Measurements from ENCODE around the gene TRIOBP.
"Not testable (repeated sequence)": the region's sequence is repeated elsewhere in the genome, so short reads cannot be mapped to it uniquely, and the experiment has no call there.

TRIOBP gene

GRCh38 chr22:37781434-37782059 lies 84.7 kb downstream of the TRIOBP start:
- no peak for DNase-seq

- DNase-seq, result no peak
Measured at GRCh38 chr22:37782340-37783168, 85.7 kb downstream of the TRIOBP start.

DNA sequence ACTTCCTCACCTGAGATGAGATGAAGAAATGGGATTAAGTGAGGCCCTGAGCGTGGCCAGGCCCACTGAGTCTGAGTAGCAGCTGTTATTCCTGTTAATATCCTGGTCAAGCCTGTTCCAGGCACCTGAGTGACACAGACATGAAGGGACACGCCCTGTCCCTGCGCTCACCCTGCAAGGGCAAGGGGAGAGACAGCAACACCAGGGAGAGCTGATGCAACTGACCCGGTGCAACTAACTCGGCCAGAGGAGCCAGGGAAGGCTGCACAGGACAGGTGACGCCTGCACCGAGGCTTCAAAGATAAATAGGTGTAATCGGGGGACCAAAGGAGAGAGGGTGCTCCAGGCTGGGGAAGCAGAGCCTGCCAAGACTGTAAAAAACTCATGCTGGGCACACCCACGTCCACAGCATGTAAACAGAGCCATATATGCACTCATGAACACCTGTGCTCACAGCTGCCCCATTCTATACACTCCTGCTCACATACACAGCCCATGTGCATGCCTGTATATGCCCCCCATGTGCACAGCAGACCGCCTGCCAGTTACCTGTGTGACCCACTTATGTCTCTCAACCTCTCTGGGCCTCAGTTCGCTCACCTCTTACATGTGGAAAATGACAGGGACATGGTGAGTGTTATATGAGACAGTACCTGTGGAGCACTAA lies 88.1 kb downstream of the TRIOBP start:
- DNase-seq, result no peak

DNA sequence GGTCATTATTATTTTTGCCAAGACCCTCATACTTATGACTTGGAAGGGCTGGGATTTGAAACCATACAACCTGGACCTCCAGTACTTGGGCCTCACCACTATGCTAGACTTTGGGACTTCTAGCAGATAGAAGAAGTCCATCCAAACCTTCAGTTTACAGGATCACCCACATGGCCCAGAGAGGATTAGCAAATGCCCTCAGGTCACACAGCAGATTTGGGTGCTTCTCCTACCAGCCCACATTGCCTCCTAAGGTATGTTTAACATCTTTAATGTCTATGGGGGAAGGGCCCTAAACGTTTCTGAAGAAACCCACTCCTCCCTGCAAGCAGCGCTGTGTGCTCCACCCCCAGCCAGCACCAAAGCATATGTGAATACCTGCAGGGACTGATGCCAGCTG lies 93.4 kb downstream of the TRIOBP start:
- no peak for DNase-seq

DNA sequence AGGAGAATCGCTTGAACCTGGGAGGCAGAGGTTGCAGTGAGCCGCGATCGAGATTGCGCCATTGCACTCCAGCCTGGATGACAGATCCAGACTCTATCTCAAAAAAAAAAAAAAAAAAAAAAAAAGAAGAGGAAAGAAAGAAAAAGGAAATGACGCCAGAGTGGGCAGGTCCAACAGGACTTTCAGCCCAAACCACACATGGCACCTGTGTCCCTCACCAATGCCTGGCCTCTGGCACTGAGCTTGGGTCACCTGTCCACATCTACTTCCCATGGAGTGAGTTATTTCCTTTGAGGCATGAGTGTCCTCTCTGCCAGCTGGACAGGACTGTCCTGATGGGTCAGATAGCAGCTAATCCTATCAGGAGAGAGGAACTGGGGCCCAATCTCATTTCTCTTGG lies 95.6 kb downstream of the TRIOBP start:
- no peak for DNase-seq

DNA sequence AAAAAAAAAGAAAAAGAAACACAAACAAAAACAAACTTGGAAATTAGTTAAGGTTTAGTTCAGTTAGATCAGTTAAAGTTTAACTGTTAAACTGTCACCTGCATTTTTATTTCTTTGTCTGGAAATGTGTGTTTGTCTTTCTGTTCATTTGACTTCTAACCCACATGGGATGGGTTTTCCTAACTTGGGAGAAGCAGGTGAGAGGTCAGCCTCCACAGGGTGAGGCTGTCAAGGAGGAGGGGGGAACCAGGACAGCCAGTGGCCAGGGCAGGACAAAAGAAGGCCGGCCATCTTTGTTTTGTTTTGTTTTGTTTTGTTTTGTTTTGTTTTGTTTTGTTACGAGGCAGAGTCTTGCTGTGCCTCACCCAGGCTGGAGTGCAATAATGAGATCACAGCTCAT lies 97.5 kb downstream of the TRIOBP start:
- DNase-seq, result no peak

DNA sequence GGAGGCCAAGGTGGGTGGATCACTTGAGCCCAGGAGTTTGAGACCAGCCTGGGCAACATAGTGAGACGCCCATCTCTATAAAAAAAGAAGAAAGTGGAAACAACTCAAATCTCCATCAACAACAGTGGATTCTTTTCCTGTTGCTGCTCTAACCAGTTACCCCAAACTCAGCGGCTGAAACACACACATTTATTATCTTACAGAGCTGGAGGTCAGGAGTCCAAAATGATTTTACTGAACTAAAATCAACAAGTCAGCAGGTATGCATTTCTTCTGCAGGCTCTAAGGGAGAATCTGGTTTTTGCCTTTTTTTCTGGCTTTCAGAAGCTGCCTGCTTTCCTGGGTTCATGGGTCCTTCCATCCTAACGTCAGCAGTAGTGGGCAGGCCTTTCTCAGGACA lies 99.2 kb downstream of the TRIOBP start:
- DNase-seq, result no peak

DNA sequence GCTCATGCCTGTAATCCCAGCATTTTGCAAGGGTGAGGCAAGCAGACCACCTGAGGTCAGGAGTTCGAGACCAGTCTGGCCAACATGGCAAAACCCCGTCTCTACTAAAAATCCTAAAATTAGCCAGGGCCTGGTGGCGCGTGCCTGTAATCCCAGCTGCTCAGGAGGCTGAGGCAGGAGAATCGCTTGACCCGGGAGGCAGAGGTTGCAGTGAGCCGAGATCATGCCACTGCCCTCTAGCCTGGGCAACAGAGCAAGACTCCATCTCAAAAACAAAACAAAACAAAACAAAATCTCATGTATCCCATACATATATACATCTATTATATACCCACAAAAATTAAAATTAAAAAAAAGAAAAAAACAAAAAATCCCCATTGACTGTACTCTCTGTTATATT lies 100.4 kb downstream of the TRIOBP start:
- not testable (repeated sequence) for DNase-seq

GRCh38 chr22:37797874-37798500 lies 101.1 kb downstream of the TRIOBP start:
- DNase-seq, result no peak

DNA sequence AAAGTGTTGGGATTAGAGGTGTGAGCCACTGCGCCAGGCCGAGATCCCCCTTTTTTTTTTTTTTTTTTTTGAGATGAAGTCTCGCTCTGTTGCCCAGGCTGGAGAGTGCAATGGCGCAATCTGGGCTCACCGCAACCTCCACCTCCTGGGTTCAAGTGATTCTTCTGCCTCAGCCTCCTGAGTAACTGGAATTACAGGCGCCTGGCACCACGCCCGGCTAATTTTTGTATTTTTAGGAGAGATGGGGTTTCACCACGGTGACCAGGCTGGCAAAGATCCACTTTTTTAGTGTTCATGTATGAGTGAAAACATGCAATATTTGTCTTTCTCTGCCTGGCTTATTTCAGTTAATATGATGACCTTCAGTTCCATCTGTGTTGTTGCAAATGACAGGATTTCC lies 103.1 kb downstream of the TRIOBP start:
- not testable (repeated sequence) for DNase-seq

DNA sequence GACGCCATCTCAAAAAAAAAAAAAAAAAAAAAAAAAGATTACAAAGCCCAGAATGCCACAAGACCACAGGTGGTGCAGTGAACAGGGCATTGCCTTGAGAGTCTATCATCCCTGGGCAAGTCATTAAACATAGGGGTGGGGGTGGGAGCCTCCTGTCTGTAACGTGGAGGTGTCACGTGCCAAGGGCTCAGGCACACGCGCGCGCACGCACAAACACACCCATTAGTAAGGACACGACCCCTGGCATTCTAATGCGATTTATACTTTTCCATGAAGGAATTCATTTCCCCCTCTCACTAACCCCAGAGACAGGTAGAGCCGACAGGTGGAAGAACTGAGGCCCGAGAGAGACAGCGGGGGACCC lies 105.1 kb downstream of the TRIOBP start:
- DNase-seq, result no peak

- peak; percentile 24 for DNase-seq
Measured at GRCh38 chr22:37802310-37803194, 105.7 kb downstream of the TRIOBP start.

DNA sequence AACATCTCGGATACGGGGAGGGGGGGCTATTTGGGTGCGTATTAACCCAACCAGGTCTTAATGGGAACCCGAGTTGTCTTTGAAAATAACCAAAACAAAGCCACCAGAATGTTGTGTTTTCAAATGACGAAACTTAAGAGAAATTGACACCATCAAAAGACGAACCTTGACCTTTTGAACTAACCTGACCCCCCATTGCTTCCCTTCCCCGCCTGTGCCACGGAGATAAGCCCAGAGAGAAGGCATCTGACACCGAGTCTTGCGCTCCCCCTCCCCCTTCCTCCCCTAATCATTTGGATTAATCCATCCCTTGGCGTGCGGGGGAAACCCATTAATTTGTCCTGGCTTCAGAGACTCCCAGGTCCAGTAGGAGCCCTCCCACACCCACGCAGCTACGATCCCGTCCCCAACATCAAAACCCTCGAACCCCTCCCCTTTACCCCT lies 106.4 kb downstream of the TRIOBP start:
- no peak for DNase-seq

DNA sequence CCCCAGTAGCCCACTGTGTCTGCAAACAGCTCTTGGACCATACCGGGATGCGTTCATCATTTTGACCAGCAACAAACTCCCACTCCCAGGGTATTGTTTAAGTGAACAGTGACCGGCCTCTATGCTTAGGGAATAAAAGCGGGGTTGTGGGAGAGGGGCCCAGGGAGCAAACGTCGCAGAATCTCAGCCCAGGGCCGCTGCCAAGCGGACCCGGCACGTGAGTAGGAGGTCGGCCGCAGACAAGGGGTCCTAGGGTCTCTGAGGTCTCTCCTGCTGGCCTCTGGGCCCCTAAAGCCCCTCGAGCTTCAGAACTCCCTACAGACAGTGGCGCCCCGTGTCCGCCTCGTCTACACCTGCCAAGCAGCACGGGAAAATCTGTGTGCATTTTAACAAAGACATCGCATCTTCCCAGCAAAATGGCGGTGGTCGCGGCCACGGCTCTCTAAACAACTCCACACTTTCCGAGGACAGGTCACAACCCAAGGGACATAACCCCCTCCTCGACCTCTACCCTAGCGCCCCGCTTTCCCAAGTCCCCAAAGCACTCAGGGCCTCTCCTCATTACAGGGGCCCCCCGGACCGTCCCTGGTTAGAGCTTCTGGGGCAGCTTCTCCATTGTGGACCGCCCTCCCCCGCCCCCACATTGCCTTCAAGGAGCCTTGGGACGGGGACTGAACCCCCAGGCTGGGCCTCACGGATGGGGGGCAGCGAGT lies 106.9 kb downstream of the TRIOBP start:
- DNase-seq, result no peak

DNA sequence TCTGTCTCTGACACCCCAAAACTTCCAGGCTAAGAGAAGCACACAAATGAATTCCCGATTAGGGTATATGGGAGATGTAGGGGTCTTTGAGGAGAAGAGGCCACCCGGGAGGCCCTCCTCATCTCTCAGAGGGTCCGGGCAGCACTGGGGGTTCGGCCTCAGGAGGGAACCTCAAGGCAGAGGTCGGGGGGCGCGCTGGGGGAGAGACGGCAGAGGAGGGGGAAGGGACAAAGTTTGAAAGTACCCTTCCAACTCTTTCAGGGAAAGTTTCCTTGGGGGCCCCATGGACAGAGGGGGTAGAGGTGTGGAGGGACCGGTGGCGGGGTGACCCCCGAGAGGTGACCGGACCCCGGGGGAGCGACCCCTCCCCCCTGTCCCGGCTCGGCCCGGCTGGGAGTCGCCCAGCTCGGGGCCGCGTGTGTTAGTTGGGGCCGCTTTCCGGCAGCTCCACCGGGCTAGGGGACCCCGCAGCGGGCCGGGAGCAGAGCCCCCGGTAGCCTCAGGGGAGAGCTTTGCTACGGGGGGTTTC lies 107.6 kb downstream of the TRIOBP start:
- DNase-seq, result no peak

DNA sequence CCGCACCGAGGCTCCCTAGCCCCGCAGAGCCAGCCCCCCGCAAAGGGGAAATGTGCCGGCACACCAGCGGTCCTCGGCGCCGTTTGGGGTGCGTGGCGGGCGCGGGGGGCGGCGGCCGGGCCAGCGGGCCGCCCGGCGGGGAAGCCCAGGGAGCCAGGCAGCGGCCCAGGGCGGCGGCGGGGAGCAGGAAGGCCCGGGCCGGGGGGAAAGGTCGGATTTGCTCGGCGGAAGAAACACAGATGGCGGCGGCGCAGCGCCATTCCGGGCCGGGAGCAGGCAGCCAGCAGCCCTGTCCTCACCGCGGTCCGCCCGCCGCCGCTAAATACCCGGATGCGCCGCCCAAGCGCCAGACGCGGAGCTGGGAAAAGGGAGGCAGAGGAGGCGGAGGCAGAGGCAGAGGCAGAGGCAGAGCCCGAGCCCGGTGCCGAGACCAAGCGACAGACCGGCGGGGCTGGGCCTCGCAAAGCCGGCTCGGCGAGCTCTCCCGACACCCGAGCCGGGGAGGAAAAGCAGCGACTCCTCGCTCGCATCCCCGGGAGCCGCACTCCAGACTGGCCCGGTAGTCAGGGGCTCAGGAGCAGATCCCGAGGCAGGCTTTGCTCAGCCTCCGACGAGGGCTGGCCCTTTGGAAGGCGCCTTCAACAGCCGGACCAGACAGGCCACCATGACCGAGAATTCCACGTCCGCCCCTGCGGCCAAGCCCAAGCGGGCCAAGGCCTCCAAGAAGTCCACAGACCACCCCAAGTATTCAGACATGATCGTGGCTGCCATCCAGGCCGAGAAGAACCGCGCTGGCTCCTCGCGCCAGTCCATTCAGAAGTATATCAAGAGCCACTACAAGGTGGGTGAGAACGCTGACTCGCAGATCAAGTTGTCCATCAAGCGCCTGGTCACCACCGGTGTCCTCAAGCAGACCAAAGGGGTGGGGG lies 108.3 kb downstream of the TRIOBP start:
- DNase-seq, result peak; percentile 47

- no peak for DNase-seq
Measured at GRCh38 chr22:37805810-37806277, 109.0 kb downstream of the TRIOBP start.

DNA sequence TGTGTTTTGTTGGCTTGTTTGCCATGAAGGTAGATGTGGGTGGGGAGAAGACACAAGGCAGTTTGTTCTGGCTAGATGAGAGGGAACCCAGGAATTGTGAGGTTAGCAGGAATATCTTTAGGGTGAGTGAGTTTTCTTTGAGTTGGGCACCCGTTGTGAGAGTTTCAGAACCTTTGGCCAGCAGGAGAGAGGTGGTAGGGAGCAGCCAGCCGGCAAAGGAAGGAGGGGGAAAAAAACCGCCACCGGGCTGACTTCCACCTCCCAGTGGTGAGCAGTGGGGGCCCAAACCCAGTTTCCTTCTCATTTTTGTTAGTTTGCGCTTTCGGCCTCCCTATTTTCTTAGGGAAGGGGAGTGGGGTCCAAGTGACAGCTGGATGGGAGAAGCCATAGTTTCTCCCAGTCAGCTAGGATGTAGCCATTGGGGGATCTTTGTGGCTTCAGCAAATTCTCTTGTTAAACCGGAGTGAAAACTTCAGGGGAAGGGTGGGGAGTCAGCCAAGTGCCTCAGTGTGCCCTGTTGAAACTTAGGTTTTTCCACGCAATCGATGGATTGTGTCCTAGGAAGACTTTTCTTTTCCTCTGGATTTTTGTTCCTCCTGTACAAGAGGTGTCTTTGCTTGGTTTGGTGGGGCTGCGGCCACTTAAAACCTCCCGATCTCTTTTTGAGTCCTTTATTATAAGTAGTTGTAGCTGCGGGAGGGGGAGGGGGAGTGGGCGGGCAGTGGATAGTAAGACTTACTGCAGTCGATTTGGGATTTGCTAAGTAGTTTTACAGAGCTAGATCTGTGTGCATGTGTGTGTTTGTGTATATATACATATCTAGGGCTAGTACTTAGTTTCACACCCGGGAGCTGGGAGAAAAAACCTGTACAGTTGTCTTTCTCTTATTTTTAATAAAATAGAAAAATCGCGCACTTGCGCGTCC lies 109.8 kb downstream of the TRIOBP start:
- peak; percentile 23 for DNase-seq
